Skin of body (tissue), 2 donors: ENCODE measurements around the gene C1orf87. TPM values are rescaled to one million over a fixed set of nuclear protein-coding genes. Genes with fewer than 3 reads are reported as not detected.
A peak's percentile ranks its signal among the peaks of the same experiment; 100 is the strongest.

Experiments
- DNase-seq: peaks from one replicate; lab custom pipeline; 2025; lab: John Stamatoyannopoulos, UW
- total RNA-seq: library from RNA; depleted of rRNA; stranded (reverse); fragments of >200 nt; gene quantifications from one replicate; pipeline ENCODE4 v1.2.3, GENCODE V29; 2014

Gene C1orf87
- total RNA-seq, 1 donor from 2014 or later = 0.20 TPM

- no peak for DNase-seq
Observed at GRCh38 chr1:60059468-60059867, 14.1 kb downstream of the C1orf87 start.

GRCh38 chr1:60055336-60055735, 18.2 kb downstream of the C1orf87 start:
- no peak for DNase-seq

GRCh38 chr1:60054374-60054773, 19.2 kb downstream of the C1orf87 start:
- DNase-seq = no peak

- no peak for DNase-seq
Observed at GRCh38 chr1:60052601-60053000, 21.0 kb downstream of the C1orf87 start.

- DNase-seq = no peak
Observed at GRCh38 chr1:60051191-60051590, 22.4 kb downstream of the C1orf87 start.

GRCh38 chr1:60049188-60049587, 24.4 kb downstream of the C1orf87 start:
- no peak for DNase-seq

GRCh38 chr1:60044881-60045280, 28.7 kb downstream of the C1orf87 start:
- peak; percentile 78 for DNase-seq

- no peak for DNase-seq
Observed at GRCh38 chr1:60041783-60042182, 31.8 kb downstream of the C1orf87 start.

GRCh38 chr1:60037669-60038068, 35.9 kb downstream of the C1orf87 start:
- no peak for DNase-seq

GRCh38 chr1:60036856-60037460, 36.6 kb downstream of the C1orf87 start:
- DNase-seq = peak; percentile 81

- no peak for DNase-seq
Observed at GRCh38 chr1:60035921-60036320, 37.6 kb downstream of the C1orf87 start.

- no peak for DNase-seq
Observed at GRCh38 chr1:60034999-60035398, 38.6 kb downstream of the C1orf87 start.

- DNase-seq = peak; percentile 91
Observed at GRCh38 chr1:60033066-60033465, 40.5 kb downstream of the C1orf87 start.

- peak; percentile 80 for DNase-seq
Observed at GRCh38 chr1:60031146-60031545, 42.4 kb downstream of the C1orf87 start.

- DNase-seq = no peak
Observed at GRCh38 chr1:60025552-60025951, 48.0 kb downstream of the C1orf87 start.

GRCh38 chr1:60017508-60018205, 55.9 kb downstream of the C1orf87 start:
- no peak for DNase-seq

GRCh38 chr1:60010690-60011089, 62.9 kb downstream of the C1orf87 start:
- DNase-seq = no peak

GRCh38 chr1:60008500-60008899, 65.1 kb downstream of the C1orf87 start:
- no peak for DNase-seq

- DNase-seq = no peak
Observed at GRCh38 chr1:60000625-60001024, 72.9 kb downstream of the C1orf87 start.

- DNase-seq = no peak
Observed at GRCh38 chr1:59999746-60000145, 73.8 kb downstream of the C1orf87 start.

- DNase-seq = peak; percentile 40
Observed at GRCh38 chr1:59999006-59999405, 74.6 kb downstream of the C1orf87 start.

GRCh38 chr1:59997479-59998115, 76.0 kb downstream of the C1orf87 start:
- peak; percentile 78 for DNase-seq
